ENCODE results near the gene PHF2. TPM values are rescaled to one million over a fixed set of nuclear protein-coding genes. Genes with fewer than 3 reads are reported as not detected.

PHF2 gene
- total RNA-seq, 1 experiment from 2014 or later: 17.4 TPM

GRCh38 chr9:93586290-93587057 lies 10.1 kb downstream of the PHF2 start:
- H3T11ph ChIP-seq (ENCODE audit: low read length): no peak overlapping the region
- no peak overlapping the region for H2BK20ac ChIP-seq (ENCODE audit: low read depth, low read length, poor library complexity, severe bottlenecking)
- H3K9ac ChIP-seq (ENCODE audit: extremely low read depth, insufficient read length, low read length): no peak overlapping the region
- peaks cover 2% of the 10 kb centered on the region; the same call in 1 of the 2 replicates for H3K79me2 ChIP-seq (ENCODE audit: insufficient read depth, low read length)
- H2AK5ac ChIP-seq (ENCODE audit: insufficient read length, low read length): no peak overlapping the region
- no peaks in the 10 kb centered on the region for H4K20me1 ChIP-seq (ENCODE audit: control insufficient read depth, insufficient read depth, insufficient read length)
- no peak overlapping the region for H2BK12ac ChIP-seq (ENCODE audit: insufficient read length, low read depth, low read length)
- H2BK120ac ChIP-seq (ENCODE audit: low read depth, low read length, poor library complexity, severe bottlenecking): no peak overlapping the region
- Mint-ChIP-seq H3K36me3 (ENCODE audit: insufficient read depth in 1 of 3, low read depth in 3 of 3) (no peaks in the 10 kb centered on the region; a peak in 2 of 7 replicates), H3K27ac (no peak overlapping the region), H3K4me3 (no peak overlapping the region; a peak in 1 of 5 replicates), H3K4me1 (peaks cover 24 to 30% of the 10 kb centered on the region in 2 experiments), H3K27me3 (ENCODE audit: low read depth) (no peaks in the 10 kb centered on the region), H3K9me3 (peaks cover 0 to 5% of the 10 kb centered on the region in 2 experiments; a peak in 1 of 5 replicates)
- no peaks in the 10 kb centered on the region for H3K23me2 ChIP-seq (ENCODE audit: insufficient read length, low read depth, low read length, poor library complexity, severe bottlenecking)
- no peak overlapping the region for H3K56ac ChIP-seq (ENCODE audit: insufficient read length, low read depth, low read length)
- H3K14ac ChIP-seq (ENCODE audit: insufficient read depth, low read length): no peak overlapping the region; the same call in none of the 2 replicates
- H3K23ac ChIP-seq (ENCODE audit: insufficient read length, low read depth, low read length): no peak overlapping the region
- no peaks in the 10 kb centered on the region for H3K27me3 ChIP-seq (ENCODE audit: insufficient read depth, low read length)
- no peak overlapping the region for H2AFZ ChIP-seq (ENCODE audit: low read length)
- H4K8ac ChIP-seq (replicated peaks; ENCODE audit: insufficient read length, low read depth, low read length): no peak overlapping the region
- H4K91ac ChIP-seq (ENCODE audit: insufficient read length, low read depth, low read length): no peak overlapping the region
- H3K4ac ChIP-seq (ENCODE audit: low read depth, low read length): no peak overlapping the region
- no peak for TF ChIP-seq CTCF (conservative IDR thresholded peaks at IDR 0.05)
- no peak overlapping the region for H3K18ac ChIP-seq (ENCODE audit: insufficient read length, low read depth, low read length)
- H4K5ac ChIP-seq (ENCODE audit: insufficient read length, low read depth, low read length): no peak overlapping the region
- no peak overlapping the region for H2BK5ac ChIP-seq (ENCODE audit: insufficient read length, low read length)
- no peak overlapping the region for H3K27ac ChIP-seq (ENCODE audit: insufficient read length, low read depth, low read length)
- peaks cover 4% of the 10 kb centered on the region; the same call in 1 of the 2 replicates for H3K4me1 ChIP-seq (ENCODE audit: insufficient read depth, low read length)
- H2BK15ac ChIP-seq (ENCODE audit: low read depth, low read length): no peak overlapping the region
- peaks cover 8% of the 10 kb centered on the region for H3K79me1 ChIP-seq (ENCODE audit: insufficient read depth, low read depth, low read length, poor library complexity, severe bottlenecking)
- H3K9me3 ChIP-seq (ENCODE audit: control insufficient read depth, low read depth, low read length): no peaks in the 10 kb centered on the region
- H3K4me2 ChIP-seq (ENCODE audit: insufficient read depth, insufficient read length, low read length): no peak overlapping the region
- DNase-seq: no peak
- WGBS (ENCODE audit: extremely low coverage, insufficient read length, low lambda C conversion rate): no CpG with 5 or more reads among the region's 13 CpGs

Data from H9 (cell line).